HG02870 (cell line): ENCODE results near the gene APH1B.
"Not testable (repeated sequence)": the region's sequence is repeated elsewhere in the genome, so short reads cannot be mapped to it uniquely, and the experiment has no call there.

Source experiments
- ATAC-seq: cut with Tn5 transposase; IDR thresholded peaks from one replicate; pipeline ENCODE4 v1.9.1; 2021; ENCODE audit warnings: mild to moderate bottlenecking, moderate library complexity; ENCODE audit not compliant: unreplicated experiment

APH1B gene

DNA sequence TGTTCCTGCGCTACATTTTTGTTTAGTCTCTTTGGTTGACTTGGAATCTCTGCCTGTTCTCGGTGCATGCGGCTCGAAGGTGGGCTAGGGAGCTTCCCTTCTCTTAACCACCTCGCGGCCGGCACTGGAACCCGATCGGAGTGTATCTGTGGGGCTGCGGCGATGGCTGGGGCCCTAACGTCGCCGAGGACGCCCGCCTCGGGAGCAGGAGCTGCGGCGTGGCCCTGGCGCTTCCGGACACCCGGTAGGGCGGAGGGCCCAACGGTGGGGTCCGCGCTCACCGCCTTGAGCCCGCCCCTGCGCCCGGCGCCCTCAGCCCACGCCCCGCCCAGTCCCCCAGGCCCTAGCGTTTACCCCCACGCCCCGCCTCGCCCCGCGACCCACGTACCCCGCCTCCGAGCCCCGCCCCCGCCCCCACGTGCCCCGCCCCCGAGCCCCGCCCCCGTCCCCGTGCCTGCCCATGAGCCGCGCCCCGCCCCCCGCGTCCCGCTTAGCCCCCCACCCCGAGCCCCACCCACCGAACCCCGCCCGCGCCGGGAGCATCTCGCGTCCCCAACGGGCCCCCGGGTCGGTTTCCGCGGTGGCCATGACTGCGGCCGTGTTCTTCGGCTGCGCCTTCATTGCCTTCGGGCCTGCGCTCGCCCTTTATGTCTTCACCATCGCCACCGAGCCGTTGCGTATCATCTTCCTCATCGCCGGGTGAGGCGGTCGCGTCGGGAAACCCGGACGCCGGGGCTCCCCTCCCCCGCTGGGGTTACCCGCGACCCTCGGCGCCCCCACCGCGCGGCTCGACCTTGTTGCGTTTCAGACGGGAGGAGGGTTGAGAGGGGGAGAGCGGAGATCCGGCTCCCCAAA is at the start of gene APH1B:
TSS of gene APH1B (plus strand) at position 568 of the 855 bp plus-strand sequence. CDS start at position 587, 19 bp downstream.
- peak; percentile 69 for ATAC-seq

DNA sequence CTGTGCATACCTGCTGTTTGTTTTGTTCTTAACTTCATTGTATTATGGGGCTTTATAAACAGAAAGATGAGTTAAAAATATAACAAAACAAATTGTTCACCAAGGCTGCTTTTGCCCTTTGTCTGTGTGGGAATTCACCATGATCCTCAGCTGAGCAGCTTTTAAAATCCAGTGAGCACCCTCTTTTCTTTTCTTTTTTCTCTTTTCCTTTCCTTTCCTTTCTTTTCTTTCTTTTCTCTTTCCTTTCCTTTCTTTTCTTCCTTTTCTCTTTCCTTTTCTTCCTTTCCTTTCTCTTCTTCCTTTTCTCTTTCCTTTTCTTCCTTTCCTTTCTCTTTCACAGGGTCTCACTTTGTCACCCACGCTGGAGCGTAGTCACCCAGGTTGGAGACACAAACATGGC is 49.7 kb upstream of the APH1B start:
- ATAC-seq = no peak

DNA sequence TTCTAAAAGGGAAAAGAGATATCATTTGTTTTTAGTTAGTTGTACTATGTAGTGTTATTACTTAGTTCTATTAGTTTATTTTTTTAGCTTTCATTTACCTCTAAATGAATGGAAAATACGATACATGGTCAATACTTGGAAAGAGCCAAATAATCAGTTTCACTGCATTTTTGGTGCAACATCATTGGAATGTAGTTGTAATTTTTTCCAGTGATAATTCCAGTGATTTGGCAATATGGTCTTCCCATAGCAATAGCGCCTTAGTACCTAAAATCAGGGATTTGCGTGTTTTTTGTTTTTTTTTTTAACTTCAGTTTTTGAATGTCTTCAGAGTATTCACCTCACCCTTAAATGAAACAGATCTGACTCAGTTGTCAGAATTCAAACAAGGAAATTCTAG is 46.2 kb upstream of the APH1B start:
- ATAC-seq = no peak

DNA sequence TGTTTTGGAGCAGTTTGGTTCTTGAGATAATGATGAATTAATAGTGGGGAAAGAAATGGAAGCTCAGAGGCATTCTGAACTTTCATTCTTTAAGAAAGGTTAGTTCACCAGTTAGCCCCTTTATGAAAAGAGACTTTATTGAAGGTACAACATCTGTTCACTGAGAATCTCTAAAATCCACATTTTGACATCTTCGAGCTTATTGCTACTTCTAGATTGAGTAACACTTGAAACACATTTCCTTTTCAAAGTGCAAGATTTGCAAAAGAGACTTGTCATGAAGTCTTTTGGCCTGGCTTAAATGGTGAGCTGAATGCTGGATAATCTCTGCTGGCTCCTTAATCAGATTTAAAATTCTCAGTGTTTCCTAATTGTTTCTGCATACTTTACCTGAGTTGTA is 45.7 kb upstream of the APH1B start:
- ATAC-seq = no peak

DNA sequence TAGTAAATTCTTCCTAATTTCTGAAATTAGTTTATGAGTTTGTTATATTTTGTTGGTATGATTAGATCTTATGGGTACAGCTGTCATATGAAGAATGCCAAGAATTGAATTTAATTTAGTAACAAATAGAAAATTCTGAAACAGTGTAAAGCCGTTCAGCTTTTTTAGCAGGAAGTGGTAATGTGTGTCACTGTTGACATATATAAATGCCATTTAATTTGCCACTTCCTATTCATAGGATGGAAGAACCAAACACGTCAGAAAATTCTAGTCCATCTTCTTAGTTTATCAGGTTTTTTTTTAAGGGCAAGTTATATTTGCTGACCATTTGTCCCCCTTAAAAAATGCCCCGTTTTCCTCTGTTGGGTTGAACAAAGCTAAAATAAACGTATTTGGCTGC is 45.0 kb upstream of the APH1B start:
- no peak for ATAC-seq

DNA sequence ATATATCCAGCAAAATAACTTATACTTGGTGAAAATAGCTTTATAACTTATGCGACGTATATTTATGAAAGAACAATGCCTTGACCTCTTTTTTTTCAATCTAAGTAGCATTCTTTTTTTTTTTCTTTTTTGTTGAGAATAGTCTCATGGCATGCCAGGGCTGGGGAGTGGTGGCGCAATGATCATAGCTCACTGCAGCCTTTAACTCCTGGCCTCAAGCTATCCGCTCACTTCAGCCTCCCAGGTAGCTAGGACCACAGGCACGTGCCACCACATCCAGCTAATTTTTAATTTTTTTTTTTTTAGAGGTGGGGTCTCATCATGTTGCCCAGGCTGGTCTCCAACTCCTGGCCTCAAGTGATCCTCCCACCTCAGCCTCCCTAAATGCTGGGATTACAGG is 44.5 kb upstream of the APH1B start:
- no peak for ATAC-seq

DNA sequence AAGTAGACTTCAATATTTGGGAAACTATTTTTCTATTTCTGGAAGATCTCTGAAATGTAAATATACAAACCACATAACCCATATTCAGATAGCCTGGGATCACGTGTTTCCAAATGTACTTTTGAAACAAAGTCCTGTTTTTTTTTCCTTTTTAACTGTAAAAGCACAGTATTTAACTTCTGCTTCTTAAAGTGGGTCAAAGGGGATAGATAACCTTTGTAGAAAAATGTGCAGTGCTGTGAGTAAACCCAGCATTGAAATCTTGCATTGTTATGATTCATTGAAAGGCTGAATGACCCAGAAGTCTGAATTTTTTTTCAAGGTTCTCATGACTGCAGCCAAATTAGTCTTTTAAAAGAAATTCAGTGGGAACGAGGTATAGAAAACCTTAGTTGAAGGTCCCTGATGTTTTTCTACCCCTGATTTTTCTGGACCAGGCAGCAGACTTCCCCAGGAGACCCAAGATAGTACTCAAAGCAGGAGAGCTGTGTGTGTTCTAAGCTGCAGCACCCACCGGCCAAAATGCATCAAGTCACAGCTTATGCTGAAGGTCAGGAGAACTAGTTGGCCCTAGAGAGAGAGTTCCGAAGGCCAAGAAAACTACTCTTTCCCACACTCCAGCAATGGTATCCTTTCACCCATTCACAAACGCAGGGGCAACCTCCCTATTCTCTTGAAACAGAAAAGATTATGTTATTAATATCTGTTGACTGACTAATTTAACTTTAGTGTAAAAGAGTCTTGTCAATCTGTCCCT is 43.6 kb upstream of the APH1B start:
- ATAC-seq = no peak

DNA sequence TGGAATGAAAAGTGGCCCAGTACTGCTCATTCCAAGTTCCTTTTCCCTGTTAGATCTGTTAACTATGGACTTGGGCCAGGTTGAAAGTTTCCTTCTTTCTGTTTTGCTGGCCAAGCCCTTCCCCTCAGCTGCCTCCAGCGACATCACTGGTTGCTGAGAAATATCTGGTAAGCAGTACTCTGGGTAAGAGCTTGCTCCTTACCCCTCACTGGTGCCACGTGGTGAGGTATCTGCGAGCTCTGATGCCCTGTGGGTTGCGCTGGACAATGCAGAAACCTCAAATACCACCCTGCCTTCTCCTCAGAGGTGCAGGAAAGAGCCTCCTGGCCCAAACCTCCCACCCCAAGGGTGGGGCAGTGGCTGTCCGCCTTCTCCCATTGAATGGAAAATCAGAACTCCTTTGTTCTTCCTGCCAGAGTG is 42.9 kb upstream of the APH1B start:
- ATAC-seq = no peak

DNA sequence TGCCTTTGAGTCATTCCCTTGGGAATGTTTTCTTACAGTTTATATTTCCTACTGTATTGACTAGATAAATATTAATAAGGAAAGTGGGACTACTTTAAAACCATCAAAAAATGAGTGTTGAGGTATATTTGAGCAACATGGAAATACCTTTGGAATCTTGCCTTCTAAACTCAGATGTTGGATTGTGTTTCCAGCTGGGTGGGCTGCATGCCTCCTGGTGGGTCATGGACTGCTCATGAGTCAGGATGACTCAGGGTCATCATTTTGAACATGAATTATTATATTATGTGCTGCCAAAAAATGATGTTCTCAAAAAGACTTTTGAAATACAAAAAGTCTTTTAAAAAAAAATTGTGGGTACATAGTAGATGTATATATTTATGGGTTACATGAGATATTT is 41.1 kb upstream of the APH1B start:
- ATAC-seq = no peak

DNA sequence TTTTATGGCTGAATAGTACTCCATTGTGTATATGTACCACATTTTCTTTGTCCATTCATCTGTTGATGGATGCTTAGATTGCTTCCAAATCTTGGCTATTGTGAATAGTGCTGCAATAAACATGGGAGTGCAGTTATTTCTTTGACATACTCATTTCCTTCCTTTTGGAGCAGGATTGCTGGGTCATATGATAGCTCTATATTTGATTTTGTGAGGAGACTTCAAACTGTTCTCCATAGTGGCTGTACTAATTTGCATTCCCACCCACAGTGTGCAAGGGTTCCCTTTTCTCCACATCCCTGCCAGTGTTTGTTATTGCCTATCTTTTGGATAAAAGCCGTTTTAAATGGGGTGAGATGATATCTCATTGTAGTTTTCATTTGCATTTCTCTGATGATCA is 40.3 kb upstream of the APH1B start:
- ATAC-seq = not testable (repeated sequence)

DNA sequence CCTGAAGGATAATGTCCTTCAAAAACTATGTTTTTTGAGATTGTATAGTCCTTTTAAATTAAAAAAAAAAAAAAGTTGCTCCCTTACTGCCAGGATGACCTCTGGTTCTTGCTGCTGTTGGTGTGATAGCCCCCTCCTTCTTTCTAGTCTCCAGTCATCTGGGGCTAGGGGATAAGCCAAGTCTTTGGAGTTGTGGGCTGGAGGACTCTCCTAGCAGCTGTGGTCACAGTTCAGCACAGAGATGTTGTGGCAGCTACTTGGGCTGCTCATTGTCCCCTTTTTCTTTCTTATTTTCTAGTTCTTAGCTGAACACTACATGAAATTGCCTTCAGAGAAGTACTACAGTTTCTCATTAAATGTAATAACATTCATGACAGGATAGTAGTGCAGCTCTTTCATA is 39.2 kb upstream of the APH1B start:
- no peak for ATAC-seq

DNA sequence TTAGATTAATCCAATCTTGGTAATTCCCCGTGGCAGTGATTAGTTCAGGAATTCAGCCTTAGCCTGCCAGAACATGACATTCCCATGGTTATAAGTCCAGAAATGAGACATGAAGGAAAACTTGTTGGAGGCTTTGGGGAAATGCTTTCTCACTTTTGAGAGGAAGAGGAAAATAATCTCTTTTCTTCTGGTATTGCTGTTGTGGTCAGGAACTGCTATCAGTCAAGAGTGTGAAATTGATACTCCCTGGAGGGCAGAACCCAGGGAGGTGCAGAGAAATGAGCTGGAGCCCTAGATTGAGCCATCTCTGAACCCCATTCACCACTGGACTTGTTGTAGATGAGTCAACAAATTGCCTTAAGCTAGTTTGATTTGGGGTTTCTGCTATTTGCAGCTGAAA is 38.6 kb upstream of the APH1B start:
- peak; percentile 67 for ATAC-seq

DNA sequence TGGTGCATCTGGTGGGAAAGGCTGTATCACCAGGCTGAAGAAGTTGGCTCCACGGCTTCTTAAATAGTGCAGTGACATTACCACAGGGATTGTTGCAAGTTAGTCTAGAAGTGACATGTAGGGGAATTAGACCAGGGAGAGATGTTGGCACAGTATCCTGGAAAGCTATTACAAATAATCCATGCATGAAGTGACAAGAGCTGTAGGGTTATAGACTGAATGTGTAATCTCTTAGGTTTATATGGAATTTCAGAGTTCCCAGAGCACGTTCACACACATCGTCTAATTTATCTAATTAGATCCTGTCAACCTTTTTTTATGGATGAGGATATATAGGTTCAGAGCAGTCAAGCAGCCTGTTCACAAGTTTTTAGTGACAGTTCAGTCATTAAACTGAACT is 37.3 kb upstream of the APH1B start:
- ATAC-seq = no peak

DNA sequence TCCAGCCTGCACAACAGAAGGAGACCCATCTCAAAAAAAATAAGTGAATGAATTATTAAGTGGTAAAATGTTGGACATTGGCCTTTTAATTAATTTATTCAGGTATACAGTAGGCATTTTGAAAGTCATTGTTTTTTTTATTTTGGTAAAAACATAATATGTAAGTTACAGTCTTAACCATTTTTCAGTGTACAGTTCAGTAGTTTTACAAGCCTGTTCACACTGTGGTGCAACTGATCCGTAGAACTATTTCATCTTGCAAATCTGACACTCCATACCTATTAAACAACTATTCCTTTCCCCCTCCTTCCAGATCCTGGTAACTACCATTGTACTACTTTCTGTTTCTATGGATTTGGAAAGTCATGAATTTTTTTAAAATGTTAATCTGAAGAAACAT is 36.1 kb upstream of the APH1B start:
- ATAC-seq = no peak

DNA sequence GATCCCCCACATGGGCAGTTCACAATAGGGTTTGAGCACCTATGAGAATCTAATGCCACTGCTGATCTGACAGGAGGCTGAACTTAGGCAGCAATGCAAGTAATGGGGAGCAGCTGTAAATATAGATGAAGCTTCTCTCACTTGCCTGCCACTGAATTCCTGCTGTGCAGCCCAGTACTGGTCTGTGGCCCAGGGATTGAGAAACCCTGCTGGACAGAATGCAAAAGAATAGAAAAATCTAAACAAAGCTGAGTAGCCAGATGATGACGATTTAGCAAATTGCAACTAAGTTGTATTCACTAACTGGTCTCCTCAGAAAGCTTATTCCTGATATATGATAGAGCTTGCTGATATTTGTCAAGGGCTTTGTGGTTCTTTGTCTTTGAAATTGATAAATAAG is 34.3 kb upstream of the APH1B start:
- no peak for ATAC-seq

DNA sequence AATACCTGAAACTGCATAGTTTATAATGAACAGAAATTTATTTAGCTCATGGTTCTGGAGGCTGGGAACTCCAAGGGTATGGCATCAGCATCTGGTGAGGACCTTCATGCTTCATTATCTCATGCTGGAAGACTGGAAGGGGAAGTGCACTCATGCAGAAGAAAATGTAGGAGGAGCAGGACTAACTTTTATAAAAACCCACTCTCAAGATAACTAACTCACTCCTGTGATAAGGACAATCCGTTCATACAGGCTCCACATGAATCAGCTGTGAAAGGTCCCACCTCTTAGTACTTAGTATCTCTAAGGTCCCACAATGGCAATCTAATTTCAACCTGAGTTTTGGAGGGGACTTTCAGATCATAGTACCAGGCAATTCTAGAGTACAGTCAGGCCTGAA is 33.6 kb upstream of the APH1B start:
- no peak for ATAC-seq

DNA sequence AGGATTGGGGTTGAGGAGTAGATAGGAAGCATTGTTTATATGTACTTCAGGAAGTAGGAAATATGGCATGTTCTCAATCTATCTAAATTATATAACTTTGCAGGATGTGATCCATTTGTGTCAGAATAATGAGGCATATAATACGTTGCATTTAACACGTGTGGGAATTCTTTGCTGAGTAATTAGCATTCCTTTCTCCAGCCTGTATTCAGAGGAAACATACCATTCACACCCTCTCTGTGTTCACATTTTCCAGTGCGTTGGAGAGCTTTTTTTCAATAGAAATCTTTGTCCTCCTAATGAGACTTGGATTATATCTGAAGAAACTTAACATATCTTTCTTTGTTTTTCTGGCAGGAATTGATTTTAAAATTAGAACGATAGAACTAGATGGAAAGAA is 33.0 kb upstream of the APH1B start:
- no peak for ATAC-seq

DNA sequence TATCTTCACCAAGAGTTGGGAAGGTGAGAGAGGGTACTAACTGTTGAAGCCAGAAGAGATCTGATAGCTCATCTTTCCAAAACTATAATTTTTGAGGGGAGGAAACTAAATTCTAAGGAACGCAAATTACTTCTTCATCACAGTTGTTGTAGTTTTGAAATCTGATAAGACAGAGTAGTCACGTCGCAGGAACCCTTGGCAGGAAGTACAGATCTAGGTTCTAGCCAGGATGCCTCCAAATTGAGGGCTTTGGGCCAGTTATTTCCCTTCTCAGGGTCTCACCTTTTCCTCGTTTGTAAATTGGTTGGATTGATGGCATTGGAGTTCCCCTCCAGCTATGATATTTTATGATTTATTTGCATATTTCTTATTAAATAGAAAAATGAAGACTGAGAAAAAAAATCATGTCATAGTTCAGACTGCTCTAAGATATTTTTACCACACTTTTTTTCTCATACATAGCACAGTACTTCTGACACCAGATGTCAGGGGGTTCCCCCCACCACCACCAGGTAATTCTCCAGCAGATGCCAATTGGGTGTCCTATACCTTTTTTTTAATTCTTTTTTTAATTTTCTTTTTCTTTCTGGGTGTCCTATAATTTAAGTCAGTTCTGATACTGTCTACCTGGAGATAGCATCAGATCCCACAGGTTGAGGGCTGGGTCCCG is 32.3 kb upstream of the APH1B start:
- ATAC-seq = no peak

DNA sequence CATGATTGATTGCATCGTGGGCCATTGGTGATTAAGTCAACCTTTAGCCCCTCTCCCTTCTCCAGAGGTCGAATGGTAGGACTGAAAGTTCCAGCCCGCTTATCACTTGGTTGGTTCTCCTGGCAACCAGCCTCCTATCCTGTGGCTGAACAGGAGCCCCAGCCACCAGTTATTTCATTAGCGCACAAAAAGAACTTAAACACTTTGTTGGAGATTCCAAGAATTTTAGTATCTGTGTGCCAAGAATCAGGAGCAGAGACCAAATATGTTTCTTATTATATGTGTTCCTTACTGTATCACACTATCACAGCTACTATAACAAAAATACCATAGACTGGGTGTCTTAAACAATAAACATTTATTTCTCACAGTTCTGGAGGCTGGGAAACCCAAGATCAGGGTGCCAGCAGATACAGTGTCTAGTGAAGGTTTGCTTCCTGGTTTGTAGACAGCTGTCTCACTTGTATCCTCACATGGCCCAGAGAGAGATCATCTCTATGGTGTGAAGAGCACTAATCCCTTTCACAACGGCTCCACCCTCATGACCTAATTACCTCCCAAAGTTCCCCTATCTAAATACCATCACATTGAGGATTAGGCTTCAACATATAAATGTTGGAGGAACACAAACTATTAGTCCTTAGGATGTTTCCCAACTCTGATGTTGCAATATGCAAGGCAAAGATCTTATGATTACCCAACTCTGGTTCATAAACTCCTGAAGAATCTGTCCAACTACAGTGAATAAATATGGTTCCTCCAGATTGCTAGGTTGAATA is 30.5 kb upstream of the APH1B start:
- ATAC-seq = no peak

DNA sequence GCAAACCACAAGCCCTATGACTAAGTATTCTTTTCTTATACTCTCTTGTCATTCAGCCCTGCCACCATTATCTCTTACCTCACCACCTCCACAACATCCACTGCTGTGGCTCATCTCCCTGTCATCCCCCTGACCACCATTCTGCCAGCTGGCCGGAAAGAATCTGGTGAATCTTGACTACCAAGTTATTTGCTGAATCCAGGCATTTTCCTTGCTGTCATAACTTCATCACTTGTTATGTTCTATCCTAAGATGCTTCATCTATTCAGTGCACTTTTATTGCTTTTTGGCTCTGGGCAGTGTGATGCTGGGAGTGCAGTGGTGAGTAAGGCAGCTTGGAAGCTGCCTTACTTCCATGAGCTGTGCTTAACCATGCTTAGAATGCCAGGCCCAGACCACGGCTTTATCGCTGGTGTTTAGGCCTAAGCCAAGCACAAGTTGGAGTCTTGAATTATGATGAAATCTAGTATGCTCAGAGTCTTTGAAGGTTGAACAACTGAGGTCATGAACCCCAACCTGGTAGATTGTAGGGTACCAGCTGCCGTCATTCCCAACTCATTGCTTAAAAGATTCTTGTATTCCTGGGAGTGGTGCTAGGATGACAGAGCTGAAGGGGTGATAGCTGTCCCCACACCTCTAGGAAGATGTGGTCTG is 27.0 kb upstream of the APH1B start:
- no peak for ATAC-seq
